ENCODE results near the gene JUP. TPM values are rescaled to one million over a fixed set of nuclear protein-coding genes. Genes with fewer than 3 reads are reported as not detected.
A peak's percentile ranks its signal among the peaks of the same experiment; 100 is the strongest.

JUP gene
- total and polyA plus RNA-seq, 2 of the 13 experiments (the other 11 are each of a cell fraction or from before 2014, with no cell fraction given): 12.1 to 20.6 TPM

DNA sequence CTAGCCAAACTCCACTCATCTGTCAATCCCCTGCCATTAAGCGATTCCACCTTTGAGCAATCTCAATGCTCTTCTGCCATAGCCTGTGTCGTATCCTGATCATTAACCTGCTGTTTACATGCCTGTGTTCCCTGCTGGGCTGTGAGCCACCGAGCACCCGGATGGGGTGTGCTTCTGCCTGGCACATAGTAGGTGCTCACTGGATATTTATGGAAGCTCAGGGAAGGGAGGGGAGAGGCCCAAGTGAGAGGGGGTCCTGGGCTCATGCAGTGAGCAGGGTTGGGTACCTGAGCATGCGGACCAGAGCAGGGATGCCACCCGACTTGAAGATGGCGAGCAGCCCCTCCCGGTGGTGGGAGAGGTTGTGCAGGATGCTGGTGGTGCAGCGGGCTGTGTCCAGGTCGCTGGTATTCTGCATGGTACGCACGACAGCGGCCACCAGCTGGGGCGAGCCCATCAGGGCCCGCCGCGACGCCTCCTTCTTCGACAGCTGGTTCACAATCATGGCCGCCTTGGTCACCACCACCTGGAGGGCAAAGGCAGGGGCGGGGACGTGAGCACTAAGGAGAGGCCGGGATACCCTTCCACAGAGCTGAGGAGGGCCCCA, 17.7 kb downstream of the JUP start (continued):
- no peak for TF ChIP-seq ZNF260 (CRISPR knock-in tag; IDR thresholded peaks at IDR 0.05; ENCODE audit: borderline replicate concordance, low read depth)
- no peak for TF ChIP-seq MYNN (CRISPR knock-in tag; IDR thresholded peaks at IDR 0.05; ENCODE audit: low read depth)
- TF ChIP-seq ZFP36 (IDR thresholded peaks at IDR 0.05; ENCODE audit: borderline replicate concordance, low read depth, low read length, partially characterized antibody): no peak
- TF ChIP-seq, protein P1, sequence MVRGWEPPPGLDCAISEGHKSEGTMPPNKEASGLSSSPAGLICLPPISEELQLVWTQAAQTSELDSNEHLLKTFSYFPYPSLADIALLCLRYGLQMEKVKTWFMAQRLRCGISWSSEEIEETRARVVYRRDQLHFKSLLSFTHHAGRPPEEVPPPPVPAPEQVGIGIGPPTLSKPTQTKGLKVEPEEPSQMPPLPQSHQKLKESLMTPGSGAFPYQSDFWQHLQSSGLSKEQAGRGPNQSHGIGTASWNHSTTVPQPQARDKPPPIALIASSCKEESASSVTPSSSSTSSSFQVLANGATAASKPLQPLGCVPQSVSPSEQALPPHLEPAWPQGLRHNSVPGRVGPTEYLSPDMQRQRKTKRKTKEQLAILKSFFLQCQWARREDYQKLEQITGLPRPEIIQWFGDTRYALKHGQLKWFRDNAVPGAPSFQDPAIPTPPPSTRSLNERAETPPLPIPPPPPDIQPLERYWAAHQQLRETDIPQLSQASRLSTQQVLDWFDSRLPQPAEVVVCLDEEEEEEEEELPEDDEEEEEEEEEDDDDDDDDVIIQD (CRISPR knock-in tag; IDR thresholded peaks at IDR 0.05; ENCODE audit: low read depth): no peak
- no peak for TF ChIP-seq MATR3 (CRISPR knock-in tag; IDR thresholded peaks at IDR 0.05)
- TF ChIP-seq, protein P2, sequence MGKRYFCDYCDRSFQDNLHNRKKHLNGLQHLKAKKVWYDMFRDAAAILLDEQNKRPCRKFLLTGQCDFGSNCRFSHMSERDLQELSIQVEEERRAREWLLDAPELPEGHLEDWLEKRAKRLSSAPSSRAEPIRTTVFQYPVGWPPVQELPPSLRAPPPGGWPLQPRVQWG (CRISPR knock-in tag; IDR thresholded peaks at IDR 0.05; ENCODE audit: borderline replicate concordance, low read depth): no peak
- no peak for TF ChIP-seq PLRG1 (conservative IDR thresholded peaks at IDR 0.05)
- TF ChIP-seq AGO2 (optimal IDR thresholded peaks at IDR 0.05; ENCODE audit: low read depth, low read length): peak; percentile 41
- no peak for TF ChIP-seq SMAD9 (CRISPR knock-in tag; IDR thresholded peaks at IDR 0.05)
- TF ChIP-seq ZNF614 (CRISPR knock-in tag; IDR thresholded peaks at IDR 0.05; ENCODE audit: borderline replicate concordance): no peak
- no peak for TF ChIP-seq HNF4A (CRISPR knock-in tag; IDR thresholded peaks at IDR 0.05)
- TF ChIP-seq, protein P3, sequence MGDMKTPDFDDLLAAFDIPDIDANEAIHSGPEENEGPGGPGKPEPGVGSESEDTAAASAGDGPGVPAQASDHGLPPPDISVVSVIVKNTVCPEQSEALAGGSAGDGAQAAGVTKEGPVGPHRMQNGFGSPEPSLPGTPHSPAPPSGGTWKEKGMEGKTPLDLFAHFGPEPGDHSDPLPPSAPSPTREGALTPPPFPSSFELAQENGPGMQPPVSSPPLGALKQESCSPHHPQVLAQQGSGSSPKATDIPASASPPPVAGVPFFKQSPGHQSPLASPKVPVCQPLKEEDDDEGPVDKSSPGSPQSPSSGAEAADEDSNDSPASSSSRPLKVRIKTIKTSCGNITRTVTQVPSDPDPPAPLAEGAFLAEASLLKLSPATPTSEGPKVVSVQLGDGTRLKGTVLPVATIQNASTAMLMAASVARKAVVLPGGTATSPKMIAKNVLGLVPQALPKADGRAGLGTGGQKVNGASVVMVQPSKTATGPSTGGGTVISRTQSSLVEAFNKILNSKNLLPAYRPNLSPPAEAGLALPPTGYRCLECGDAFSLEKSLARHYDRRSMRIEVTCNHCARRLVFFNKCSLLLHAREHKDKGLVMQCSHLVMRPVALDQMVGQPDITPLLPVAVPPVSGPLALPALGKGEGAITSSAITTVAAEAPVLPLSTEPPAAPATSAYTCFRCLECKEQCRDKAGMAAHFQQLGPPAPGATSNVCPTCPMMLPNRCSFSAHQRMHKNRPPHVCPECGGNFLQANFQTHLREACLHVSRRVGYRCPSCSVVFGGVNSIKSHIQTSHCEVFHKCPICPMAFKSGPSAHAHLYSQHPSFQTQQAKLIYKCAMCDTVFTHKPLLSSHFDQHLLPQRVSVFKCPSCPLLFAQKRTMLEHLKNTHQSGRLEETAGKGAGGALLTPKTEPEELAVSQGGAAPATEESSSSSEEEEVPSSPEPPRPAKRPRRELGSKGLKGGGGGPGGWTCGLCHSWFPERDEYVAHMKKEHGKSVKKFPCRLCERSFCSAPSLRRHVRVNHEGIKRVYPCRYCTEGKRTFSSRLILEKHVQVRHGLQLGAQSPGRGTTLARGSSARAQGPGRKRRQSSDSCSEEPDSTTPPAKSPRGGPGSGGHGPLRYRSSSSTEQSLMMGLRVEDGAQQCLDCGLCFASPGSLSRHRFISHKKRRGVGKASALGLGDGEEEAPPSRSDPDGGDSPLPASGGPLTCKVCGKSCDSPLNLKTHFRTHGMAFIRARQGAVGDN (CRISPR knock-in tag; IDR thresholded peaks at IDR 0.05): 0 out of 2 replicates have a peak, but pooled peaks have one; percentile 21
- TF ChIP-seq RBFOX2 (IDR thresholded peaks at IDR 0.05; ENCODE audit: low read depth, low read length): peak; percentile 24; the same call in 1 of the 2 replicates
- no peak for TF ChIP-seq ZNF724P (CRISPR knock-in tag; IDR thresholded peaks at IDR 0.05; ENCODE audit: borderline replicate concordance)
- TF ChIP-seq ZKSCAN1 (IDR thresholded peaks at IDR 0.05; ENCODE audit: low read length): peak; percentile 79
- no peak for TF ChIP-seq ZNF274 (CRISPR knock-in tag; IDR thresholded peaks at IDR 0.05)
- no peak for TF ChIP-seq NFE2L2 (IDR thresholded peaks at IDR 0.05; ENCODE audit: low read length)
